Epithelial cell of proximal tubule (primary cell): ENCODE measurements around the gene RTL10. TPM values are rescaled to one million over a fixed set of nuclear protein-coding genes. Genes with fewer than 3 reads are reported as not detected.

Experiments used
- DNase-seq: peaks from one replicate; pipeline ENCODE4 v3.0.0-alpha.2; 2011; ENCODE audit warnings: low read depth
- H3K4me3 ChIP-seq: 2 replicates; pipeline ENCODE4 v1.5.1; 2011; ENCODE audit warnings: low read depth, mild to moderate bottlenecking, low read length
- total RNA-seq: library from RNA; depleted of rRNA; stranded (reverse); fragments of >200 nt; gene quantifications from 2 replicates; pipeline ENCODE4 v1.2.3, GENCODE V29; 2015
- TF ChIP-seq, protein P1 (sequence below): conservative IDR thresholded peaks from 2 replicates; pipeline ENCODE4 v1.5.1; 2012; ENCODE audit warnings: low read depth, mild to moderate bottlenecking, low read length

Gene RTL10
- total RNA-seq, 1 donor from 2014 or later: 15.9 TPM

DNA sequence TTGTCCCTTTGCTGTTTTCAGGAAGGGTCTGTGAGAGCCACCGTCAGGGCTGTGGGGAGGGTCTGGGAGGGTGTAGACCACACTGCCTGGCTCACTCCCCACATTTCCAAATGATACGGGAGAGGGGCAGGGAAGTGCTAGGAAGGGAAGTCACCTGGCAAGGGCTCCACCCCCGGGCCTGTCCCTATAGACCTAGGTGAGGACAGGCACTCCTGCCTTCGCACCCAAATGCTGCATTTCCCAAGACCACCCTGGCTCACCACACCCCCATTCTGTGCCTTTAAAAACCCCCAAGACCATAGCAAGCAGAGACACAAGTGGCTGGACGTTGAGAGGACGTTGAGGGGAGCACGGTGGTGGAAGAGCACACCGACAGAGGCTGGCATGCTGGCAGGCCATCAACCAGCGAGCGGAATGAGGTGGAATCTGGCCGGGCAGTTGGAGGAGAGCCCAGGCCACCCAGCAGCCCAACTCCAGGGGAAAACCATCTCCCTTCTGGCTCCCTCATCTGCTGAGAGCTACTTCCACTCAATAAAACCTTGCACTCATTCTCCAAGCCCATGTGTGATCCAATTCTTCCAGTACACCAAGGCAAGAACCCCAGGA lies 45.7 kb downstream of the RTL10 start:
- TF ChIP-seq, protein P1, sequence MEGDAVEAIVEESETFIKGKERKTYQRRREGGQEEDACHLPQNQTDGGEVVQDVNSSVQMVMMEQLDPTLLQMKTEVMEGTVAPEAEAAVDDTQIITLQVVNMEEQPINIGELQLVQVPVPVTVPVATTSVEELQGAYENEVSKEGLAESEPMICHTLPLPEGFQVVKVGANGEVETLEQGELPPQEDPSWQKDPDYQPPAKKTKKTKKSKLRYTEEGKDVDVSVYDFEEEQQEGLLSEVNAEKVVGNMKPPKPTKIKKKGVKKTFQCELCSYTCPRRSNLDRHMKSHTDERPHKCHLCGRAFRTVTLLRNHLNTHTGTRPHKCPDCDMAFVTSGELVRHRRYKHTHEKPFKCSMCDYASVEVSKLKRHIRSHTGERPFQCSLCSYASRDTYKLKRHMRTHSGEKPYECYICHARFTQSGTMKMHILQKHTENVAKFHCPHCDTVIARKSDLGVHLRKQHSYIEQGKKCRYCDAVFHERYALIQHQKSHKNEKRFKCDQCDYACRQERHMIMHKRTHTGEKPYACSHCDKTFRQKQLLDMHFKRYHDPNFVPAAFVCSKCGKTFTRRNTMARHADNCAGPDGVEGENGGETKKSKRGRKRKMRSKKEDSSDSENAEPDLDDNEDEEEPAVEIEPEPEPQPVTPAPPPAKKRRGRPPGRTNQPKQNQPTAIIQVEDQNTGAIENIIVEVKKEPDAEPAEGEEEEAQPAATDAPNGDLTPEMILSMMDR: no peak
- H3K4me3 ChIP-seq: no peak overlapping the region
- no peak for DNase-seq

GRCh38 chr22:19807914-19808872 lies 46.5 kb downstream of the RTL10 start:
- no peak for DNase-seq
- TF ChIP-seq, protein P1: no peak
- H3K4me3 ChIP-seq: no peak overlapping the region

DNA sequence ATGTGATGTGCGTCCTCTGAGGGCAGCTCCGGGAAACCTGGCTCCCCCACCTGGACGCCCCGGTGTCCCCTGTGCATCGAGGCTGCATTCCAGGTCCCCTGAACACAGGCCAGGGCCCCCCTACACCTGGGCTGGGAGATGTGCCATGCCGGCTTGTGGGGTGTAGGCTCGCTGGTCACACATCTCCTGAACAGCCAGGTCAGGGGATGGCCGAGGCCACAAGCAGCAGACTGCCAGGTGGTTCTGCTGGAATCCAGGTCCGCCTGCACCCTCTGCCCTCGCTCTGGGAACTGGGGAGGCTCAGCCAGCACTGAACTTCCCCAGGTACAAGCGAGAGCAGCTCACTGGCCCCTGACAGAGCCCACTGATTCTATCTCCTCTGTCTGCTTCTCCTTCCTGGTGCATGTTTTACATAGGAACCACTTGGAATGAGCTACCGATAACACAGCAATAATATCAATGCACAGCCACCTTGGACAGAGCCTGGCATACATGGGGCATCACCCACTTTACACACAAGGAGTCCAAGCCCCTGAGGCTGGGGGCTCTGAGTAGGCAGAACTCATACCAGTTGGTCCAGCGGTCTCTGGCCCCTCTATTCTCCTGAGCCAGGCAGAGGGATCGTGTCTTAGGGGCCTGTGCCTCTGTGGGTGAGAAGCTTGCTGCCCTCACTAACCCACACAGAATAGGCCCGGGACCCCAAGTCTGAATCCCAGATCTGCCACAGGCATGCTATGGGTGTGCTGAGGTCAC lies 47.3 kb downstream of the RTL10 start:
- no peak for DNase-seq
- H3K4me3 ChIP-seq: no peak overlapping the region
- TF ChIP-seq, protein P1: no peak

DNA sequence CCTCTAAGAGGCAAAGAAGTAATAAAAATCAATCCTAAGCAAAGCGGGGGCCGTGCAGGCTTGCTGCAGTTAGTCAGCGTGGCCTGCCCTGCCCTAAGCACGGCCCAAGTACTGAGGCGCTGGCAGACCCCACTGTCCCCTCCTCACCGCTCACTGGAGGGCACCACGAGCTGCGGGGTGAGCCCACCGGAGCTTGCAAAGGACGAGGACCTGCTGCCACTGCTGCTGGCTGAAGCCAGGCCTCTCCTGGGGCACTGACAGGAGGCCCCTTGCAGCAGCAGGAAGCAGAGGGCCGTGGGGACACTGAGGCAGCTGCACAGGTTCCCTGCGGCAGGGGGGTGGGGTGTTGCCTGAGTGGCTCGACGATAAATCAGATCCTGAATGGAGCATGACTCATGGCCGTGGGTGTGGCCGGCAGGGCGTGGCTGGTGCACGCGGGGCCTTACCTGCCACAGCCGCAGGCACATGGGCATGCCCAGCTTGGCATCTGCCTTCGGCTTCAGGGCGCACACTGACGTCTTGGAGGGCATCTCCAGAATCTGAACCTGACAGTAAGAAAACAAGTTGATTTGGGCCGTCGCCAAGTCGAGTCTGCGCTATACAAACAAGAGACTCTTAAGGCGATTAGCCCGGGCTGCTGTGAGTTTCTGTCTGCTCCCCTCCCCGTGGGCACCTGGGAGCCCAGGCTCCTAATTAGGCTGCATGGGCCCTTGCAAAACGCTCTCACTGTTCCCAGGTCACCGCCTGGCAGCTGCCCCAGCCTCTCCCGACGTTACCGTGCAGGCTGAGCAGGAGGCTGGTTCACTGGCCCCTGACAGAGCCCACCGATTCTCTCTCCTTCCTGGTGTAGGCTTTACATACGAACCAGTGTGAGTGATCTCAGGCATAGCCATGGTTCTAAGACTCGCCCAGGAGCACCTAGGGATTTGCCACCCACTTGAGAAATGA lies 48.2 kb downstream of the RTL10 start:
- no peak for DNase-seq
- no peak overlapping the region for H3K4me3 ChIP-seq
- TF ChIP-seq, protein P1: no peak

- no peak for DNase-seq
- TF ChIP-seq, protein P1: no peak
- H3K4me3 ChIP-seq: no peak overlapping the region
Observed at GRCh38 chr22:19805821-19806212, 48.9 kb downstream of the RTL10 start.

Other genes with a start within 250 kb of the RTL10 start
- 3.7 and 3.9 TPM in 2 replicates for gene SEPTIN5, start 140.4 kb downstream of the RTL10 start, total RNA-seq
- gene GP1BB, start 131.3 kb downstream of the RTL10 start, total RNA-seq: 0.81 TPM in 1 of 2 replicates, not detected in the other
- gene TBX1, start 94.1 kb downstream of the RTL10 start, total RNA-seq: not detected in 2 replicates
- 11.5 and 23.3 TPM in 2 replicates for gene GNB1L, start within 50 bp of the RTL10 start, total RNA-seq
- gene COMT, start 86.9 kb upstream of the RTL10 start, total RNA-seq: 233 and 272 TPM in 2 replicates
- gene TXNRD2, start 86.9 kb upstream of the RTL10 start, total RNA-seq: 5.8 and 34.7 TPM in 2 replicates
- gene ARVCF, start 161.9 kb upstream of the RTL10 start, total RNA-seq: 53.2 and 109 TPM in 2 replicates
- 14.8 and 30.0 TPM in 2 replicates for gene TANGO2, start 166.2 kb upstream of the RTL10 start, total RNA-seq
- gene DGCR8, start 225.4 kb upstream of the RTL10 start, total RNA-seq: 26.3 and 26.5 TPM in 2 replicates